Liver (tissue), 3 donors: ENCODE measurements around the gene XXYLT1.

ENCODE experiments used
- EGR1 ChIP-seq, 2 donors: IDR thresholded peaks; 2 replicates each; pipeline ENCODE4 v1.6.1; 2016 to 2018; ENCODE audit warnings: antibody characterized with exemption in 2 of 2, low read depth in 2 of 2
- RAD21 ChIP-seq, 2 donors: IDR thresholded peaks; 2 replicates each; pipeline ENCODE4 v1.6.1; 2016; ENCODE audit warnings: antibody characterized with exemption in 2 of 2, mild to moderate bottlenecking in 2 of 2
- TF ChIP-seq, protein P1 (sequence below): fragments of 150-350 bp; IDR thresholded peaks from 2 replicates; pipeline ENCODE4 v1.5.1; 2017; ENCODE audit warnings: improper control_type of control experiment, low read depth, low read length; ENCODE audit not compliant: missing input control
- donor health status: healthy.
- donor health status: healthy.

GRCh38 chr3:195075941-195076875 lies 194.8 kb downstream of the XXYLT1 start:
- TF ChIP-seq, protein P1, sequence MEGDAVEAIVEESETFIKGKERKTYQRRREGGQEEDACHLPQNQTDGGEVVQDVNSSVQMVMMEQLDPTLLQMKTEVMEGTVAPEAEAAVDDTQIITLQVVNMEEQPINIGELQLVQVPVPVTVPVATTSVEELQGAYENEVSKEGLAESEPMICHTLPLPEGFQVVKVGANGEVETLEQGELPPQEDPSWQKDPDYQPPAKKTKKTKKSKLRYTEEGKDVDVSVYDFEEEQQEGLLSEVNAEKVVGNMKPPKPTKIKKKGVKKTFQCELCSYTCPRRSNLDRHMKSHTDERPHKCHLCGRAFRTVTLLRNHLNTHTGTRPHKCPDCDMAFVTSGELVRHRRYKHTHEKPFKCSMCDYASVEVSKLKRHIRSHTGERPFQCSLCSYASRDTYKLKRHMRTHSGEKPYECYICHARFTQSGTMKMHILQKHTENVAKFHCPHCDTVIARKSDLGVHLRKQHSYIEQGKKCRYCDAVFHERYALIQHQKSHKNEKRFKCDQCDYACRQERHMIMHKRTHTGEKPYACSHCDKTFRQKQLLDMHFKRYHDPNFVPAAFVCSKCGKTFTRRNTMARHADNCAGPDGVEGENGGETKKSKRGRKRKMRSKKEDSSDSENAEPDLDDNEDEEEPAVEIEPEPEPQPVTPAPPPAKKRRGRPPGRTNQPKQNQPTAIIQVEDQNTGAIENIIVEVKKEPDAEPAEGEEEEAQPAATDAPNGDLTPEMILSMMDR: no peak
- TF ChIP-seq RAD21 (IDR thresholded peaks at IDR 0.05) (no peak), EGR1 (IDR thresholded peaks at IDR 0.05; ENCODE audit: low read depth in 2 of 2) (no peak)
